Activated T-helper 1 cell treated with anti-CD3 and anti-CD28 coated beads, Interleukin-2, amount 50 U/mL, for 16 hours (primary cell): Measurements from ENCODE around the gene SLC43A3.
"Not testable (repeated sequence)": the region's sequence is repeated elsewhere in the genome, so short reads cannot be mapped to it uniquely, and the experiment has no call there.

Source experiments
- DNase-seq, 2 donors: peaks; one replicate each; pipeline ENCODE4 v3.0.0-alpha.2; 2020; ENCODE audit warnings: low read depth in 1 of 2, low spot score in 1 of 2

Gene SLC43A3

GRCh38 chr11:57407941-57408475 is 18.9 kb downstream of the SLC43A3 start:
- no peak for DNase-seq

- DNase-seq = no peak
Measured at GRCh38 chr11:57407010-57407920, 19.7 kb downstream of the SLC43A3 start.

- no peak for DNase-seq
Measured at GRCh38 chr11:57406337-57406904, 20.5 kb downstream of the SLC43A3 start.

- DNase-seq = no peak
Measured at GRCh38 chr11:57405271-57405860, 21.6 kb downstream of the SLC43A3 start.

- DNase-seq = no peak
Measured at GRCh38 chr11:57403802-57404147, 23.1 kb downstream of the SLC43A3 start.

- DNase-seq = not testable (repeated sequence)
Measured at GRCh38 chr11:57403003-57403801, 23.7 kb downstream of the SLC43A3 start.

- DNase-seq = no peak
Measured at GRCh38 chr11:57402188-57403002, 24.5 kb downstream of the SLC43A3 start.

- DNase-seq = no peak
Measured at GRCh38 chr11:57399972-57400578, 26.8 kb downstream of the SLC43A3 start.

- DNase-seq = no peak
Measured at GRCh38 chr11:57399221-57399620, 27.7 kb downstream of the SLC43A3 start.

- no peak for DNase-seq
Measured at GRCh38 chr11:57397394-57397990, 29.4 kb downstream of the SLC43A3 start.

GRCh38 chr11:57396744-57397143 is 30.2 kb downstream of the SLC43A3 start:
- DNase-seq = no peak

GRCh38 chr11:57395905-57396623 is 30.9 kb downstream of the SLC43A3 start:
- DNase-seq = no peak

- no peak for DNase-seq
Measured at GRCh38 chr11:57394203-57394965, 32.5 kb downstream of the SLC43A3 start.

- DNase-seq = no peak
Measured at GRCh38 chr11:57392763-57393105, 34.2 kb downstream of the SLC43A3 start.

GRCh38 chr11:57392066-57392762 is 34.7 kb downstream of the SLC43A3 start:
- DNase-seq = no peak

GRCh38 chr11:57391539-57391938 is 35.4 kb downstream of the SLC43A3 start:
- DNase-seq = no peak

GRCh38 chr11:57391111-57391510 is 35.8 kb downstream of the SLC43A3 start:
- no peak for DNase-seq

GRCh38 chr11:57390535-57390934 is 36.4 kb downstream of the SLC43A3 start, which contains the start of gene PRG2:
PRG2 (minus strand) TSS chr11:57390650; CDS start chr11:57389944, 706 bp downstream.
- no peak for DNase-seq
